NB4 (cell line): ENCODE data around the gene RBKS.
"Not testable (repeated sequence)": the region's sequence is repeated elsewhere in the genome, so short reads cannot be mapped to it uniquely, and the experiment has no call there.

Experiments
- DNase-seq: peaks from one replicate; pipeline ENCODE4 v3.0.0; 2010; ENCODE audit warnings: low read depth
- H3K4me3 ChIP-seq: one replicate; pipeline ENCODE4 v1.5.1; 2011; ENCODE audit warnings: mild to moderate bottlenecking, low read depth, low read length, moderate library complexity
- CTCF ChIP-seq: IDR thresholded peaks from one replicate; pipeline ENCODE4 v1.5.1; 2012; ENCODE audit warnings: low read depth, low read length
- MAX ChIP-seq: IDR thresholded peaks from 2 replicates; pipeline ENCODE4 v1.6.1; 2011; ENCODE audit warnings: low read depth, low read length
- MYC ChIP-seq: IDR thresholded peaks from 2 replicates; pipeline ENCODE4 v1.6.1; 2011; ENCODE audit warnings: low read depth, low read length
- POLR2A ChIP-seq: IDR thresholded peaks from 2 replicates; pipeline ENCODE4 v1.6.1; 2011; ENCODE audit warnings: mild to moderate bottlenecking; ENCODE audit not compliant: insufficient read length; ENCODE audit errors: extremely low read depth

The RBKS gene

GRCh38 chr2:27887111-27887510 lies 3.1 kb downstream of the RBKS start:
- no peak overlapping the region for H3K4me3 ChIP-seq
- TF ChIP-seq CTCF (no peak), POLR2A (no peak), MYC (no peak), MAX (no peak)
- no peak for DNase-seq

GRCh38 chr2:27886322-27886721 lies 3.9 kb downstream of the RBKS start:
- DNase-seq: no peak
- no peak overlapping the region for H3K4me3 ChIP-seq
- TF ChIP-seq MAX: no peak
- no peak for TF ChIP-seq POLR2A
- no peak for TF ChIP-seq CTCF
- no peak for TF ChIP-seq MYC

- no peak overlapping the region for H3K4me3 ChIP-seq
- no peak for DNase-seq
- TF ChIP-seq CTCF (no peak), MYC (no peak), MAX (no peak), POLR2A (no peak)
Observed at GRCh38 chr2:27885661-27886060, 4.5 kb downstream of the RBKS start.

- DNase-seq: no peak
- TF ChIP-seq MYC: no peak
- no peak for TF ChIP-seq POLR2A
- no peak for TF ChIP-seq CTCF
- no peak for TF ChIP-seq MAX
- no peak overlapping the region for H3K4me3 ChIP-seq
Observed at GRCh38 chr2:27885234-27885633, 5.0 kb downstream of the RBKS start.

GRCh38 chr2:27884601-27885000 lies 5.6 kb downstream of the RBKS start:
- TF ChIP-seq POLR2A (no peak), MYC (no peak), CTCF (no peak), MAX (no peak)
- no peak for DNase-seq
- no peak overlapping the region for H3K4me3 ChIP-seq

GRCh38 chr2:27882584-27882922 lies 7.6 kb downstream of the RBKS start:
- not testable (repeated sequence) for DNase-seq, H3K4me3 ChIP-seq

GRCh38 chr2:27881815-27882583 lies 8.2 kb downstream of the RBKS start:
- not testable (repeated sequence) for H3K4me3 ChIP-seq, DNase-seq
